Measurements from ENCODE around the gene PLCE1.

Gene PLCE1

GRCh38 chr10:94023906-94024305, 30.2 kb downstream of the PLCE1 start:
- DNase-seq (ENCODE audit: low read depth in 2 of 2), result no peak

GRCh38 chr10:94024407-94024806, 30.7 kb downstream of the PLCE1 start:
- DNase-seq (ENCODE audit: low read depth in 2 of 2), result no peak

GRCh38 chr10:94025806-94026205, 32.1 kb downstream of the PLCE1 start:
- no peak for DNase-seq (ENCODE audit: low read depth in 2 of 2)

- no peak for DNase-seq (ENCODE audit: low read depth in 2 of 2)
Observed at GRCh38 chr10:94027197-94027596, 33.5 kb downstream of the PLCE1 start.

- no peak for DNase-seq (ENCODE audit: low read depth in 2 of 2)
Observed at GRCh38 chr10:94029955-94030354, 36.2 kb downstream of the PLCE1 start.

- no peak for DNase-seq (ENCODE audit: low read depth in 2 of 2)
Observed at GRCh38 chr10:94035982-94036765, 42.4 kb downstream of the PLCE1 start.

- DNase-seq (ENCODE audit: low read depth in 2 of 2), result no peak
Observed at GRCh38 chr10:94036766-94037033, 43.0 kb downstream of the PLCE1 start.

- DNase-seq (ENCODE audit: low read depth in 2 of 2), result no peak
Observed at GRCh38 chr10:94037286-94037685, 43.6 kb downstream of the PLCE1 start.

GRCh38 chr10:94038024-94038423, 44.3 kb downstream of the PLCE1 start:
- DNase-seq (ENCODE audit: low read depth in 2 of 2), result no peak

- DNase-seq (ENCODE audit: low read depth in 2 of 2), result no peak
Observed at GRCh38 chr10:94041206-94041605, 47.5 kb downstream of the PLCE1 start.

GRCh38 chr10:94042001-94042833, 48.5 kb downstream of the PLCE1 start:
- DNase-seq (ENCODE audit: low read depth in 2 of 2), result no peak

- no peak for DNase-seq (ENCODE audit: low read depth in 2 of 2)
Observed at GRCh38 chr10:94042834-94043175, 49.1 kb downstream of the PLCE1 start.
